ENCODE data around the gene VAMP5.

DNA sequence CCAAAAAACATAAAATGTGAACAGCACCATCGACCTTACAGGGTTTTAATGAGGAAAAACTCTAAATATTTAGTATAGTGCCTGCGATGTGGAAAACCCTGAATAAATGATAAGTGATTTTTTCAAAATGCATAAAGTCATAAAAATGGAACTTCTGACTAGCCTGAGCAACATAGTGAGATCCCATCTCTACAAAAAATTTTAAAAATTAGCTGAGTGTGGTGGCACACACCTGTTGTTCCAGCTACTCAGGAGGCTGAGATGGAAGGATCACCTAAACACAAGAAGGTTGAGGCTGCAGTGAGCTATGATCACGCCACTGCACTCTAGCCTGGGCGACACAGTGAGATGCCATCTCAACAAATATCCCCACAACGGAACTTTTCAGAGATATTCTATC, 27.1 kb upstream of the VAMP5 start:
- TF ChIP-seq CTCF (IDR thresholded peaks at IDR 0.05; ENCODE audit: low read depth, low read length, poor library complexity, severe bottlenecking) (no peak), EZH2phosphoT487 (IDR thresholded peaks at IDR 0.05; ENCODE audit: borderline replicate concordance, low read length) (no peak)

Measured in DOHH2 (cell line).